Prostate gland (tissue), 2 donors: ENCODE data around the gene CEP95. TPM values are rescaled to one million over a fixed set of nuclear protein-coding genes. Genes with fewer than 3 reads are reported as not detected.

Experiments
- DNase-seq: peaks from one replicate; pipeline ENCODE4 v3.0.0-alpha.2; 2019; ENCODE audit warnings: low spot score
- H3K27ac ChIP-seq, 2 donors: fragments of 200-600 bp; sonication (generic); 2 replicates each; pipeline ENCODE4 v1.5.1; 2017 to 2019
- H3K27me3 ChIP-seq: fragments of 200-600 bp; sonication (generic); replicated peaks from 2 replicates; pipeline ENCODE4 v1.5.1; 2019; ENCODE audit not compliant: insufficient read depth
- H3K36me3 ChIP-seq, 2 donors: fragments of 200-600 bp; sonication (generic); 1 replicate in 1 of 2; 2 replicates in 1 of 2; pipeline versions ENCODE4 v1.5.1 to v1.8.1; 2017 to 2019
- H3K4me1 ChIP-seq: fragments of 200-600 bp; sonication (generic); replicated peaks from 2 replicates; pipeline ENCODE4 v1.5.1; 2019
- H3K4me3 ChIP-seq, 2 donors: fragments of 200-600 bp; sonication (generic); 2 replicates each; pipeline ENCODE4 v1.5.1; 2017 to 2019
- H3K9me3 ChIP-seq: fragments of 200-600 bp; sonication (generic); 2 replicates; pipeline ENCODE4 v1.5.1; 2017
- CTCF ChIP-seq, 4 experiments: fragments of 200-600 bp in 2 of 4; fragments of 450-650 bp in 2 of 4; sonication (generic) in 2 of 4; IDR thresholded peaks; 1 replicate in 3 of 4; 2 replicates in 1 of 4; pipeline ENCODE4 v1.5.1; 2016 to 2019; ENCODE audit warnings: antibody characterized with exemption in 4 of 4, mild to moderate bottlenecking in 2 of 4, moderate library complexity in 2 of 4
- POLR2A ChIP-seq: fragments of 450-650 bp; IDR thresholded peaks from one replicate; pipeline ENCODE4 v1.6.1; 2016; ENCODE audit warnings: antibody characterized with exemption, mild to moderate bottlenecking
- POLR2AphosphoS5 ChIP-seq: sonication (generic); formaldehyde crosslinking; IDR thresholded peaks from one replicate; pipeline ENCODE4 v1.6.1; 2017; ENCODE audit warnings: antibody characterized with exemption
- WGBS: methylation state at CpG from one replicate; pipeline ENCODE4 v1.1.5; 2018; 5-methylcytosine and 5-hydroxymethylcytosine counted together
- intact Hi-C: fragments of 100-400 bp; cut with DNase I; formaldehyde crosslinking; loops from one replicate; pipeline ENCODE4 v1.14.2; 2022
- total RNA-seq, 2 donors: library from RNA; depleted of rRNA; stranded (reverse); fragments of >200 nt; gene quantifications; one replicate each; pipeline ENCODE4 v1.1.0, GENCODE V29; 2016

CEP95 gene
- total RNA-seq, 2 donors from 2014 or later: 26.8 to 50.6 TPM

- Histone ChIP-seq H3K36me3 (peaks cover 23 to 27% of the 10 kb centered on the region in 2 donors), H3K27me3 (no peaks in the 10 kb centered on the region), H3K9me3 (no peaks in the 10 kb centered on the region), H3K27ac (no peak overlapping the region), H3K4me1 (peaks cover 17% of the 10 kb centered on the region), H3K4me3 (no peak overlapping the region)
- DNase-seq: no peak
- 88% methylated on average over 8 of the region's 8 CpGs for WGBS
- TF ChIP-seq POLR2A: no peak
- no peak for TF ChIP-seq CTCF (IDR thresholded peaks at IDR 0.05)
- TF ChIP-seq POLR2AphosphoS5: no peak
- intact Hi-C loops: loop anchor here (5.0 to 10.0 kb wide), 2 partner anchors 162 to 176 kb away; partner anchors contain the start of gene SMURF2
Measured at GRCh38 chr17:64500487-64500859, 6.3 kb upstream of the CEP95 start.

- Histone ChIP-seq H3K27ac (no peak overlapping the region), H3K27me3 (no peaks in the 10 kb centered on the region), H3K9me3 (no peaks in the 10 kb centered on the region), H3K4me1 (peaks cover 17% of the 10 kb centered on the region), H3K36me3 (peaks cover 23 to 27% of the 10 kb centered on the region in 2 donors), H3K4me3 (no peak overlapping the region)
- WGBS: 56% methylated on average over 11 of the region's 11 CpGs
- TF ChIP-seq POLR2AphosphoS5 (no peak), CTCF (IDR thresholded peaks at IDR 0.05) (no peak), POLR2A (no peak)
- intact Hi-C loops: loop anchor here (5.0 to 10.0 kb wide), 2 partner anchors 161 to 176 kb away; partner anchors contain the start of gene SMURF2
- DNase-seq: no peak
Measured at GRCh38 chr17:64500862-64501765, 5.7 kb upstream of the CEP95 start.

- 70% methylated on average over 3 of the region's 3 CpGs for WGBS
- Histone ChIP-seq H3K27me3 (no peaks in the 10 kb centered on the region), H3K4me1 (peaks cover 17% of the 10 kb centered on the region), H3K27ac (no peak overlapping the region), H3K4me3 (no peak overlapping the region), H3K36me3 (peaks cover 23 to 27% of the 10 kb centered on the region in 2 donors), H3K9me3 (no peaks in the 10 kb centered on the region)
- TF ChIP-seq POLR2A (no peak), POLR2AphosphoS5 (no peak), CTCF (IDR thresholded peaks at IDR 0.05) (no peak)
- DNase-seq: no peak
- intact Hi-C loops: loop anchor here (5.0 to 10.0 kb wide), 2 partner anchors 160 to 177 kb away; partner anchors contain the start of gene SMURF2
Measured at GRCh38 chr17:64502021-64502420, 4.8 kb upstream of the CEP95 start.

GRCh38 chr17:64502809-64503208, 4.0 kb upstream of the CEP95 start:
- DNase-seq: no peak
- H3K4me1 ChIP-seq: peaks cover 10% of the 10 kb centered on the region
- H3K27ac ChIP-seq: no peak overlapping the region
- H3K9me3 ChIP-seq: no peaks in the 10 kb centered on the region
- intact Hi-C loops: loop anchor here (5.0 to 10.0 kb wide), 2 partner anchors 159 to 178 kb away; partner anchors contain the start of gene SMURF2
- no peaks in the 10 kb centered on the region for H3K27me3 ChIP-seq
- H3K4me3 ChIP-seq: no peak overlapping the region
- peaks cover 23 to 27% of the 10 kb centered on the region in 2 donors for H3K36me3 ChIP-seq
- no peak for TF ChIP-seq CTCF (IDR thresholded peaks at IDR 0.05)
- TF ChIP-seq POLR2A: no peak
- TF ChIP-seq POLR2AphosphoS5: no peak
- WGBS: 70% methylated on average over 2 of the region's 2 CpGs
